ENCODE measurements around the gene NSRP1. TPM values are rescaled to one million over a fixed set of nuclear protein-coding genes. Genes with fewer than 3 reads are reported as not detected.
A peak's percentile ranks its signal among the peaks of the same experiment; 100 is the strongest.

The NSRP1 gene
- polyA plus RNA-seq, 1 donor (not counting 4 experiments of a cell fraction or from before 2014, with no cell fraction given), result 12.7 TPM

DNA sequence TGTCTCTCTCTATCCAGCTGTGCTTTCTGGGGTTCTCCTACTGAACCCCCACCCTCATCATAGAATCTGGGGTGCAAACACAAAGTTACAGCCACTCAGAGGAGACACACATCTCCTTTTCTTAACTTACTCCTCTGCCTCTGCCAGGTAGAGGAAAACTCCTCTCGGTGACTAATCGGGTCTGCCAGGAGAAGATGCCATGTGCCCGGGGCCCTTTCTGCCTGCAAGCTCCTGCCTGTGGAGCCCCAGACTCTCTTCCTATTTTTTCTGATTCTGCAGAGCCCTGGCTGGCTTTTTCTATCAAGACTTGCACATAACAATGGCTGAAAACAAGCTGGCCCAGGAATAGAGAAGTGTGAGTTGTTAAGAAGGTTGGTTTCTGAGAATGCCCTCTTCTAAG lies 108.5 kb downstream of the NSRP1 start:
- Histone ChIP-seq H3K9me3 (ENCODE audit: control insufficient read depth, low read depth, low read length) (no peaks in the 10 kb centered on the region), H3K36me3 (ENCODE audit: control insufficient read depth in 2 of 2, extremely low read depth in 1 of 2, insufficient read depth in 2 of 2, low read length in 2 of 2) (no peaks in the 10 kb centered on the region), H3K4me2 (ENCODE audit: control insufficient read depth, extremely low read depth, insufficient read depth, low read depth, low read length) (peak overlapping the region; percentile 5), H3K27ac (ENCODE audit: control insufficient read depth, insufficient read depth, low read length) (no peak overlapping the region), H4K20me1 (ENCODE audit: control insufficient read depth, extremely low read depth, insufficient read depth, low read length) (no peaks in the 10 kb centered on the region), H2AFZ (ENCODE audit: control insufficient read depth, low read length) (no peak overlapping the region), H3K79me2 (ENCODE audit: control insufficient read depth, insufficient read depth, low read length) (no peaks in the 10 kb centered on the region), H3K9ac (ENCODE audit: control insufficient read depth, extremely low read depth, insufficient read depth, low read length) (no peak overlapping the region), H3K4me1 (ENCODE audit: control insufficient read depth, extremely low read depth, insufficient read depth, low read length) (peaks cover 35% of the 10 kb centered on the region), H3K9me1 (ENCODE audit: control insufficient read depth, extremely low read depth, insufficient read depth, low read length) (no peaks in the 10 kb centered on the region), H3K27me3 (ENCODE audit: control insufficient read depth, extremely low read depth, insufficient read depth, low read length) (peaks cover 19% of the 10 kb centered on the region), H3K4me3 (ENCODE audit: control insufficient read depth in 2 of 3, extremely low read depth in 1 of 3, insufficient read depth in 2 of 3, low read depth in 1 of 3, low read length in 3 of 3) (no peak overlapping the region)
- peak; percentile 70 for FAIRE-seq
- no peak for DNase-seq (ENCODE audit: low read depth, low spot score)
- dilution Hi-C loops (cut with MboI; ENCODE audit: extremely low pct_ligation_motif_present, low sequenced_read_pairs), result no loop called here
- no peak for TF ChIP-seq EZH2 (IDR thresholded peaks at IDR 0.05; ENCODE audit: low read length)
- TF ChIP-seq, protein P1, sequence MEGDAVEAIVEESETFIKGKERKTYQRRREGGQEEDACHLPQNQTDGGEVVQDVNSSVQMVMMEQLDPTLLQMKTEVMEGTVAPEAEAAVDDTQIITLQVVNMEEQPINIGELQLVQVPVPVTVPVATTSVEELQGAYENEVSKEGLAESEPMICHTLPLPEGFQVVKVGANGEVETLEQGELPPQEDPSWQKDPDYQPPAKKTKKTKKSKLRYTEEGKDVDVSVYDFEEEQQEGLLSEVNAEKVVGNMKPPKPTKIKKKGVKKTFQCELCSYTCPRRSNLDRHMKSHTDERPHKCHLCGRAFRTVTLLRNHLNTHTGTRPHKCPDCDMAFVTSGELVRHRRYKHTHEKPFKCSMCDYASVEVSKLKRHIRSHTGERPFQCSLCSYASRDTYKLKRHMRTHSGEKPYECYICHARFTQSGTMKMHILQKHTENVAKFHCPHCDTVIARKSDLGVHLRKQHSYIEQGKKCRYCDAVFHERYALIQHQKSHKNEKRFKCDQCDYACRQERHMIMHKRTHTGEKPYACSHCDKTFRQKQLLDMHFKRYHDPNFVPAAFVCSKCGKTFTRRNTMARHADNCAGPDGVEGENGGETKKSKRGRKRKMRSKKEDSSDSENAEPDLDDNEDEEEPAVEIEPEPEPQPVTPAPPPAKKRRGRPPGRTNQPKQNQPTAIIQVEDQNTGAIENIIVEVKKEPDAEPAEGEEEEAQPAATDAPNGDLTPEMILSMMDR (optimal IDR thresholded peaks at IDR 0.05 in 1 of 3, IDR thresholded peaks at IDR 0.05 in 1 of 3, conservative IDR thresholded peaks at IDR 0.05 in 1 of 3; ENCODE audit: extremely low read depth in 1 of 3, insufficient read depth in 2 of 3, low read length in 3 of 3), result no peak

DNA sequence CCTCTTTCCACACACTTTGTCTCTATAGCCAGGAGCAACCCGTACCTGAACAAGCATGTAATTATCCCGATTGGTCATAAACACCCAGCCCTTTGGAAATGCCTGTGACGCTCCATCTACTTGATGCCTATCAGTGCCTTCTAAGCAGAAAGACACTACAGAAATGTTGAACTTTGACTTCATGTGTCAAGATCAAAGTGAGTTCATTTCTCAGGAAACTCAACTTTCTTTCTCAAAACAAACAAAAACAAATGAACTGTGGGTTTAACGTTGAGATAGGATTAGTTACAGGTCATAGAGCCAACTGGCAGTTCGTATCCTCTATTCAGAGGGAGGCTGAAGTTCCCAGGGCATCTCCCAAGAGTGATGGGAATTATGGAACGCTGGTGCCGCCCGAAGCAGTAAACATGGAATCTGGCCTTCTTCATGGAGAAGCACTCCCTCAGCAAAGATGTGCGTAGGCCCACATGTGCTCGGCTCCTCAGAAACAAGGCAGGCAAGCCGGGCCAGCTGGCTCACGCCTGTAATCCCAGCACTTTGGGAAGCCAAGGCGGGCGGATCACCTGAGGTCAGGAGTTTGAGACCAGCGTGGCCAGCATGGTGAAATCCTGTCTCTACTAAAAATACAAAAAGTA lies 109.4 kb downstream of the NSRP1 start:
- Histone ChIP-seq H2AFZ (ENCODE audit: control insufficient read depth, low read length) (no peak overlapping the region), H3K36me3 (ENCODE audit: control insufficient read depth in 2 of 2, extremely low read depth in 1 of 2, insufficient read depth in 2 of 2, low read length in 2 of 2) (no peaks in the 10 kb centered on the region), H3K9ac (ENCODE audit: control insufficient read depth, extremely low read depth, insufficient read depth, low read length) (no peak overlapping the region), H3K4me1 (ENCODE audit: control insufficient read depth, extremely low read depth, insufficient read depth, low read length) (peaks cover 35% of the 10 kb centered on the region), H3K27me3 (ENCODE audit: control insufficient read depth, extremely low read depth, insufficient read depth, low read length) (peaks cover 12% of the 10 kb centered on the region), H3K4me2 (ENCODE audit: control insufficient read depth, extremely low read depth, insufficient read depth, low read depth, low read length) (no peak overlapping the region), H3K79me2 (ENCODE audit: control insufficient read depth, insufficient read depth, low read length) (no peaks in the 10 kb centered on the region), H3K9me1 (ENCODE audit: control insufficient read depth, extremely low read depth, insufficient read depth, low read length) (no peaks in the 10 kb centered on the region), H4K20me1 (ENCODE audit: control insufficient read depth, extremely low read depth, insufficient read depth, low read length) (no peaks in the 10 kb centered on the region), H3K27ac (ENCODE audit: control insufficient read depth, insufficient read depth, low read length) (no peak overlapping the region), H3K9me3 (ENCODE audit: control insufficient read depth, low read depth, low read length) (no peaks in the 10 kb centered on the region), H3K4me3 (ENCODE audit: control insufficient read depth in 2 of 3, extremely low read depth in 1 of 3, insufficient read depth in 2 of 3, low read depth in 1 of 3, low read length in 3 of 3) (no peak overlapping the region)
- FAIRE-seq, result no peak
- TF ChIP-seq, protein P1 (optimal IDR thresholded peaks at IDR 0.05 in 1 of 3, IDR thresholded peaks at IDR 0.05 in 1 of 3, conservative IDR thresholded peaks at IDR 0.05 in 1 of 3; ENCODE audit: extremely low read depth in 1 of 3, insufficient read depth in 2 of 3, low read length in 3 of 3), result no peak
- TF ChIP-seq EZH2 (IDR thresholded peaks at IDR 0.05; ENCODE audit: low read length), result no peak
- dilution Hi-C loops (cut with MboI; ENCODE audit: extremely low pct_ligation_motif_present, low sequenced_read_pairs), result no loop called here
- DNase-seq (ENCODE audit: low read depth, low spot score), result no peak

Data from keratinocyte (primary cell).